IPS DF 6.9 (cell line): ENCODE measurements around the gene HEG1.

Source experiments
- DNase-seq: peaks from one replicate; pipeline ENCODE4 v3.0.0-alpha.2; 2013; ENCODE audit warnings: low read depth, low spot score
- H3K27ac ChIP-seq: one replicate; pipeline ENCODE4 v1.5.1; 2013; ENCODE audit warnings: low read length, control low read depth
- H3K27me3 ChIP-seq: 2 replicates; pipeline ENCODE4 v1.6.1; 2013; ENCODE audit warnings: mild to moderate bottlenecking, low read length; ENCODE audit not compliant: control insufficient read depth, insufficient read depth
- H3K36me3 ChIP-seq: 2 replicates; pipeline ENCODE4 v1.6.1; 2013; ENCODE audit warnings: low read length; ENCODE audit not compliant: control insufficient read depth, insufficient read depth
- H3K4me1 ChIP-seq: 2 replicates; pipeline ENCODE4 v1.6.1; 2013; ENCODE audit warnings: low read length; ENCODE audit not compliant: control insufficient read depth, insufficient read depth
- H3K4me3 ChIP-seq: 2 replicates; pipeline ENCODE4 v1.5.1; 2013; ENCODE audit warnings: mild to moderate bottlenecking, low read length
- H3K9me3 ChIP-seq: 2 replicates; pipeline ENCODE4 v1.6.1; 2013; ENCODE audit warnings: low read length, inconsistent platforms; ENCODE audit not compliant: control insufficient read depth, insufficient read depth
- WGBS: extraction: QIAGEN DNeasy Blood & Tissue Kit; methylation state at CpG from one replicate; pipeline ENCODE4 v1.1.7; 2013; ENCODE audit warnings: mixed read lengths, missing lambda C conversion rate; ENCODE audit not compliant: insufficient read length, insufficient coverage; 5-methylcytosine and 5-hydroxymethylcytosine counted together

The HEG1 gene

DNA sequence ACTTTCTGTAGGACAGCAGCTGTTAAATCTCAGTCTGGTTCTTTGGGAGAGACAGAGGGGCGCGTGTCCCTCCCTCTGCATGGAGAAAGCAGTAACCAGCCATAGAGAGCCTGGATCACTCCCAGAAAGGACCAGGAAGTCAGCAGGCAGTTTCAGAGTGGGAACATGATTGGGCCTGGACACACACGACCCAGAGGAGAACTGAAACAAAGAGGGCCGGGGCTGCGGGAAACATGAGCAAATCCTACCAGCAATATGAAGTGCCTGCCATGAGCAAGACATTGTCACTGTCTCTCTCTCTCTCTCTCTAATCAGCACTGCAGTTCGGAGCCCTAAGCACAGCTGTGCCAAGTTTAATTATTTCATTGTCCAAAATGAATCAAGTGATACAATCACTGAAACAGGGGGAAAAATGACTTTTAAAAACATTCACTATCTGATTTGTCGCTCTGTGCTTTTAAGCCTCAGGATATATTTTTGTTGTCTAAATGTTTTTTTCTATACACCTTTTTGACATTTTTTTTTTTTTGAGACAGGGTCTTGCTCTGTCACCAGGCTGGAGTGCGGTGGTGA, 138.9 kb downstream of the HEG1 start:
- no peaks in the 10 kb centered on the region for H3K4me1 ChIP-seq
- no peak overlapping the region for H3K27ac ChIP-seq
- H3K9me3 ChIP-seq = no peaks in the 10 kb centered on the region
- no peaks in the 10 kb centered on the region for H3K27me3 ChIP-seq
- no CpG with 5 or more reads among the region's 8 CpGs for WGBS
- DNase-seq = no peak
- H3K36me3 ChIP-seq = no peaks in the 10 kb centered on the region
- no peak overlapping the region for H3K4me3 ChIP-seq
